Islet of Langerhans (tissue), 1 donor: ENCODE measurements around the gene PRKRA.
"Not testable (repeated sequence)": the region's sequence is repeated elsewhere in the genome, so short reads cannot be mapped to it uniquely, and the experiment has no call there.

Experiments
- FAIRE-seq: peaks from one replicate; lab custom pipeline; 2011; peaks lifted over from hg19 to GRCh38; lab: Jason Lieb, UNC

PRKRA gene

DNA sequence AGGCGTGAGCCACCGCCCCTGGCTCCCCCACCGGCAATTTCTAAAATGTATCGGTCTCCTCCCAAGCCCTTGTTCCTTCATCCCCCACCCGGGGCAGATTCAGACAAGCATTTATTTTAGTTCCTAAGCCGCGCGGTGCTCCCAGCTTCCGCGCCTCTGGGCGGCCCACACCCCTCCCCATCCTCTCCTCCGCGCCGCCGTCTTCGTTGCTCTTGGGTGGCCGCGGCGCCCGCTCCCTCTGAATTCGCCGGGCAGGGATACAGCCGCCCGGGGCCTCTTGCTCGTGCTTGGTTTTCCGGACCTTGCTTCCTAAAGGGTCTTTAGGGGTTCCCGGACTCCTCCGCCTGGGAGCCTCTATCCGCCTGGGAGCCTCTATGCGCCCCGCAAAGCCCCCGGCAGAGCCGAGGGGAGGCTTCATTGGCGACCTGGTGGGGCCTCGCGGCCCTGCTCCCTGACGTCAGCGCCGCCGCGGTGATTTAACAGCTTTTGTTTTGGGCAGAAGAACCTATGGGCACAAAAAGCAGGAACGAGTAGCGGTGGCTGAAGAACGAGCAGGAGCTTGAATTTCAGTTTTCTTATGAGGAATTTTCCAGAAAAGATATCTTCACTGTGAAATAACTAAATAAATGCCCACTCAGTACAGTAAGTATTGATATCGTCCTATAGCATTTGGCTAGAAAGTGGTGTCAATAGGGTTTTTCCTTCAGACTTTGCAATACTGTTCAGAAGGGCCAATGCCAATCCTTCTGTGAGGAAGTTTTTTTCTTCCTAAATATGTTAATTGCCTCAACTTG lies 37.3 kb downstream of the PRKRA start:
- no peak for FAIRE-seq

DNA sequence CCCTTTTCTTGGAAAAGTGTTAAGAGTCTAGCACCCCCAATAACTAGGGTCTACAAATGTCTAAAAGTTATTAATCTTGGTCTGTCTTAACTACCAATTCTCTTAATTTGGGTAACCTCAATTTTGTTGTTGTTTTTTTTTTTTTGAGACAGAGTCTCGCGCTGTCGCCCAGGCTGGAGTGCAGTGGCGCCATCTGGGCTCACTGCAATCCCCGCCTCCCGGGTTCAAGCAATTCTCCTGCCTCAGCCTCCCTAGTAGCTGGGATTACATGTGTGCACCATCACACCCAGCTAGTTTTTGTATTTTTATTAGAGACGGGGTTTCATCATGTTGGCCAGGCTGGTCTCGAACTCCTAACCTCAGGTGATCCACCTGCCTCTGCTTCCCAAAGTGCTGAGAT lies 38.5 kb downstream of the PRKRA start:
- not testable (repeated sequence) for FAIRE-seq

DNA sequence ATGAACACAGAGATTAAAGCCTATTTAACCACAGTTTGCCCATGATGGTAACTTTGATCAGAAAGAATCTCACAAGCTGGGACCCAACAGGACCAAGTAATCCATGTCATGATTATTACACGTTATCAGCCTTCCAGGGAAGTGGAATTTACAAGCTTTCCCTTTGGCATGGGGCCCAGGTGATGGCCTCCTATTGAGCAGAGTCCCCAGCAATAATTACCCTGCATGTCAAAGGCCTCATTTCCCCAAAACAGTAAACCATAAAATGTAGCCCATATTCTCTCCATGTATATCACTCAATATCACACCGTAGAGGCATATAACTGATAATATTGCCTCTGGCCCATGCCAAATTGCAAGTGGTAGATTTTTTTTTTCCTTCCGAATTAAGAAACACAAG lies 38.9 kb downstream of the PRKRA start:
- FAIRE-seq = no peak

DNA sequence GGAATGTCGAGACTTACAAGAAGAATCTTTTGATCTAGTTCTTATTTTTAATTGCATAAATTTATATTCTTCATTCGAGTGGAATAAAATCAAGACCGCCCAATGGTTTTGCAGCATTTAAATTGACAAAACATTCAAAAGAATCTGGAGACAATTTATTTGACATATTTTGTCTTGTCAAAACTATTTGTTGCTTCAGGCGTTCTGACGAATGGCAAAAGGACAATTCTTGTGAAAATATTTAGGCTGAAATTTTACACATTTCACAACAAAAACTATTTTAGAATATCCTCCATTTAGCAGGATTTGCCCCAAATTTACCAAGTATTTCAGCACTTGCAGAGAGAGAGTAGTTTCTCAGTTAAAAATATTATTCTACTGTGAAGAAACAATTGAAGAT lies 41.7 kb downstream of the PRKRA start:
- FAIRE-seq = no peak

DNA sequence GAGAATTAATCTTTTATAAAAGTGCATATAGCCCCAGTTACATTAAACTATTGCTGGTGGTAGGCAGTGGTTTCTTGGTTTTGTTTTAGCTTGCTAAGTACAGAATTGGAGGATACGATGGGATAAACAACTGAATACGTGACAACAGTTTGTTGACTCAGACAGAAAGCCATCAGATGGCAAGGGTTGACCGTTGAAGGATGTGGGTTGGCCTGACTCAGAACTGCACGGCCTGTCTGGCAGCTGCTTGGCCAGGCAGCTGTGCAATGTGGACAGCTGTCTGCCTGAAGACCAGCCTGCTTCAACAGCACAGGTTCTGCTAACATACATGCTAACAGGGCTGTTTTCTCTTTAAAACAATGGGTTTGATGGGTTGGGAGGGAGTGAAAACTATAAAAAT lies 46.6 kb downstream of the PRKRA start:
- FAIRE-seq = no peak

DNA sequence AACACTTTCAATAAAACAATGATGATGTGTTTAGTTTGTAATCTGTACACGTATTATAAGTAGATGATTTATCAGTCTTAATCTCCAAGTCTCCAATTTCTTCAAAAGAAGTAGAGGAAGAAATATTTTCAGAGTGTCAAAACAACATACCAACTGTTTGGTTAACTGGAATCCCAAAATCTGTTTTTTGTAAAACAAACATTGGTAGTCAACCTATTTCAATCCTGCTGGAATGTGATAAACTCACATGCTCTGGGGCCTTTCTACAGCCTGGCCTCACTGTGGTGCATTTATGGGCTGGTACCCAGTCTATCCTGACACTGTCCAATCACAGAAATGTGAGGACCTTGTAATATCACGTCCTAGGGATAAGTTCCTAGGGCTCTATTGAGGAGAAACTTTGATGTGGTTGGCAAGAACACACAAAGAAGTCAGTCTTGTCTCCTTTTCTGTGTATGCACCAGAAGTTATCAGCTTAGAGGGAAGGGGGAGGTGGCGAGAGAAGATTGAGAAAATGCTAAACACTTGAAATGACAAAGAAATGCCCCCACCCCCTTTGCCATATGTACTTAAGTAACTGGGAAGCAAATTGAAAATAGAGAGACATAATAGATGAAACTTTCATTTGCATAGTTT lies 47.2 kb downstream of the PRKRA start:
- FAIRE-seq = no peak

DNA sequence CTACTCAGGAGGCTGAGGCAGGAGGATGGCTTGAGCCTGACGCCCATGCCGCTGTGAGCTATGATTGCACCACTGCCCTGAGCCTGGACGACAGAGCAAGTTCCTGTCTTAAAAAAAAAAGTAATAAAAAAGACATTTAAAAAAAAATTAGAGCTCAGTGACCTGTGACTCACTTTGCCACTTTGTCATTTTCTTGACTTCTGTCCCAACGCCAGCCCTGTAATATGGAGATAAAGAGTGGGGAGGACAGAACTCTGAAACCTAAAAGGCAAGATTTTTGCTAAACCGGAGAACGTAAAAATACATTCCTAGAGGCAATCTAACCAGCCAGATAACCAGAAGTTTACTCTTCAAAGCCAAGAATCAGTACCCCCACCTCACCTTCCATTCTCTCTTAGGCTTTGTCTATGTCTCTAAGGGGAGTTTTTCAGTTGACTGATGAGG lies 49.0 kb downstream of the PRKRA start:
- no peak for FAIRE-seq

DNA sequence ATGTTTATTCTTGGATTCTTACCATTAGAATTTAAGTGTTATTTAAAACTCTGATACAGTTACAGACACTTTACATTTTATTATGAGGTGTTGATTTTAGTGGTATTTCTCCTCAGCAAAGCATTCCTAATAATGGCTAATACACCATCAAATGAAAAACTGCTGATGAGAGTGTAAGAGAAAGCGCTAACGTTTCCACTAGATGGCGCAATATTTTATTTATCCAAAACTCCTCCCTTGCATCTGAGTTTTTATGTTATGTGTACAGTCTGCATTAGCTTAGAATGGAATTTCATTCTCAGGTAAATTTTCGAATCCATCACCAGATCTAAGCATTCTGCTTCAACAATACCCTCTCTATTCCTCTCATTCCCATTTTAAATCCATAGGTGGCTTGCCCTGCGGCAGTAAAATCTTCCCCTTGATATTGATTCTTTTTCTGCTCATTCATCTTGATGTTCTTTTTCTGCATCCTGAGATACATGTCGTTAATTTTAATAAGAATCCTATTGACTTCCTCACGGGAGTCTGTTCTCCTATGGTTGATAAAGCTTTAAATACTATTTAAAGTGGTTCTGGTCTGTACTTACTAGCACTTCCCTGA lies 53.9 kb downstream of the PRKRA start:
- peak; percentile 86 for FAIRE-seq

DNA sequence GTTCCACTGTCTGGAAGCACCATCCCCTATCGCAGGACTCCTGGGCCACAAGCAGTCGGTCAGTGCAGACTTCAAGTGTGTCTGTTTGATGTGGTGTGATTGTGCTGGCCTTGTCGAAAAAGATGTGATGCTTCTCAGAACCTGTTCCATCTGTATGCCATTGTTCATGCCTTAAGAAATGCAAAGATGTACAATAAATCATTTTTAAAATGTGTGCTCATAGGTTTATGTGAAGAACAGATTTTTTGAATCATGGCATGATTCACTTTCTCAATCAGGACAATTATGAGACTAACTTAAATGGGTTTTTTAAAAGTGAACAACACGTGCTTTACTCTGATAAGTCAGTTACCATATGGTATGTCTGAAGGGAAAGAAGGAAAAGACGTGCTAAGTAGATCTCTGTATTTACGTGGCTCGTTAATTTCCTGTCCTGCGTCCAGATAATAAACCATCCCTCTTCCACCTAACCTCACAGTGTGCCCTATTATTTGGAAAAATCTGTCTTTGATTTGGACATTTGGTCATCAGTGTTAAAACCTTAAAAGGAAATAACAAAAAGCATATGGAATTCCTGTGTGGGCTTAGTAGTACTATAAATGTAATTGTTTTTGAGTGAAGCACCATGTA lies 54.9 kb downstream of the PRKRA start:
- FAIRE-seq = no peak

DNA sequence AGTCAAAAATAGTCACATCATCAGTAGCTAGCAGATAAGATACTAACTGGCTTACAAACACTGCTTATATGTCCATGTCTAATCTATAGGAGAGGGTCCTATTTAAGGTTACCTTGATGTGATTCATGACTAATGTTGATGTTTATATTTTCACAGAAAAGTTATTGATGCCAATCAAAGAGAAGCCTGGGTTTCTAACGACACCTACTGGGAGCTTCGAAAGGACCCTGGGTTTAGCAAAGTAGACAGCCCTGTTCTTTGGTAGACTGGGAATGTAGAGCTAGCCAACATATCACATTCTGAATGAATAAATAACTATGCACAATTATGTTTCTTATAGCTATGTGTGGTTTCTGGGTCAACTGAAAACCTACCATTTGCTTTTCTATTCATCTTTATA lies 55.7 kb downstream of the PRKRA start:
- no peak for FAIRE-seq

DNA sequence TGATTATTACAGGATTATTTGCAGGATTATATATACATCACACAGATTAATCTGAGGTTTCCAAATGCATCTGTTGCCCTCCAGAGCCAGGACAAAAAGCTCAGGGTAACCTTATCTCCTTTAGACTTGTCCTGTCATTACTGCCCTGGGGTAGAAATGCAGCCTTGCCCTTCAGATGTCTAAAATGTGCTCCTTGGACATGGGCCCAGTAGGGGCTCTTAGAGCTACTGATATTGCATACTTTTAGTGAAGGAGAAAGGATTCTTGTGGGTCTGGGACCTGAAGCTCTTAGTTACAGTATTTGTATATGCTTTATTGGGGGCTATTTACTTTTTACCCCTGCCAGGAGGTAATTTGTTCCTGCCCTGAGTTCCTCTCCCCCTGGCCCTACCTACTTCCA lies 56.1 kb downstream of the PRKRA start:
- FAIRE-seq = no peak

DNA sequence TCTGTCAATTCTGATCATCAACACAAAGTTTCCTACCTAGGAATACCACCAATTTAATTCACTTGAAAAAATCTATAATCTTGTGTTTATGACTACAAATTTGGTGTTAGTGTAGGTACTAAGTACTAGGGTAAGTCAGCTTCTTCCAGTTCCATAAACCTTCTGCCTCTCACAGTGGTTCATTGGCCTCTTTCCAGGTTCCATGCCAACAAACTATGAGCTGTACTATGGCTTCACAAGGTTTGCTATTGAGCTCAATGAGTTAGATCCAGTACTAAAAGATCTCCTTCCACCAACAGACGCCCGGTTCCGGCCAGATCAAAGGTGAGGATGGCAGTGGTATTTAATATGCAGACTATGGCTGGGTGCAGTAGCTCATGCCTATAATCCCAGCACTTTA lies 58.8 kb downstream of the PRKRA start:
- FAIRE-seq = no peak

DNA sequence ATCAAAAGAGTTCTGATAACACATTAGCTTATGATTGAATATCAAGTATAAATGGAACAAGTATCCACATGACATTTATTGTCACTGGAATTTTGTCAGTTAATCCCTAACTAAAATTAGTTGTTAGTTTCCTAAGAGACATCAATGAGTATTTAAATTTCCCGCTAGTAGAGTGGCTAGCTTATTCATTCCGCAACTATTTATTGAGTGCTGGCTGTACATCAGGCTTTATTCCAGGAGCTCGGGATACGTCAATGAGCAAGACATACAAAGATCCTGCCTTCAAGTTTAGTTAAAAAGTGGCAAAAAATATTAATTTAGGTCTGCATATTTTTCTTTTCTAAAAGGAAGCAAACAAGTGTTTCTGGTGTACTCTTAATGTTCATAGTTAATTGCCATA lies 59.3 kb downstream of the PRKRA start:
- no peak for FAIRE-seq

DNA sequence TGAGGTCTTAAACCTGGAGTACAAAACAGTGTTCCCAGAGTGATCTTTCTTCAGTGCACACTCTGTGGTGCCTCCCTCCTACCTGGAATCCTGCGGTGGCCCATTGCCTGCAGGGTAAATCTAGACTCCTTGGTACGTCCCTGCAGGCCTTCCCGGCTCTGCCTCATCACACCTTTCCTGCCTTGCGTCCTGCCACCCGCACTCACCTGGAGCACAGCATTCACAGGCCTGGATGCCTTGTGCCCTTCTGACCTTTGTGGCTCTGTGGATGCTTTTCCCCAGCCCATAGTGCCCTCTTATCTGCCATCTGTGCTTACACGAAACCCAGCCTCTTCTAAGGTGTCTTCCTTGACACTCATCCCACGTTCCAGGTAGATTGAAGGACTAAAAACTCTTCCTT lies 62.7 kb downstream of the PRKRA start:
- FAIRE-seq = no peak

DNA sequence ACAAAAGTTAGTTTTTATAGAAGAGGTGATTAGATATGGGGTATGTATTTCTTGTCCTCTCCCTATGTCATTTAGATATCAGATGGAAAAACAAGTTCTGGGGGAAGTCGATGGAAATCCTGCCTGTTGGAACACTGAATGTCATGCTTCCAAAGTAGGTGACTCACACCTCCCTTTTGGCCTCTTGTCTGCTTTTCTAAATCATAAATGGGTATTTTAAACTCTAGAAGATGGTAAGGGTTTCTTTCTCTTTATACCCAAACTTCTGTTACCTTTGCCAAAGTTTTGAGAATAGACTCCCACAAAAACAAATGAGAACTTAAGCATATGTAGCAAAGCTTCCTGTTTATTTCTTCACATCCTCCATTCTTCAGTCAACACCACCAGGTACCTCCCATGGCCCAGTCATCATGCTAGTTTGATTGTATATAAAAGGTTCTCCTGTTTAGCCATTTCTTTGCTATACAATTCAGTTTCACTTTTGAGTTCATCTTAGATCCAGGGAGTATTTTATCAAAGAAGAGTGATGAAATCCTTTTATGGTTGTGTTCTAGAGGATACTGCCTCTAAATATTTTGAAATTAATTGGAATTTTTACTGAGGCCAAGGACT lies 63.9 kb downstream of the PRKRA start:
- FAIRE-seq = no peak

DNA sequence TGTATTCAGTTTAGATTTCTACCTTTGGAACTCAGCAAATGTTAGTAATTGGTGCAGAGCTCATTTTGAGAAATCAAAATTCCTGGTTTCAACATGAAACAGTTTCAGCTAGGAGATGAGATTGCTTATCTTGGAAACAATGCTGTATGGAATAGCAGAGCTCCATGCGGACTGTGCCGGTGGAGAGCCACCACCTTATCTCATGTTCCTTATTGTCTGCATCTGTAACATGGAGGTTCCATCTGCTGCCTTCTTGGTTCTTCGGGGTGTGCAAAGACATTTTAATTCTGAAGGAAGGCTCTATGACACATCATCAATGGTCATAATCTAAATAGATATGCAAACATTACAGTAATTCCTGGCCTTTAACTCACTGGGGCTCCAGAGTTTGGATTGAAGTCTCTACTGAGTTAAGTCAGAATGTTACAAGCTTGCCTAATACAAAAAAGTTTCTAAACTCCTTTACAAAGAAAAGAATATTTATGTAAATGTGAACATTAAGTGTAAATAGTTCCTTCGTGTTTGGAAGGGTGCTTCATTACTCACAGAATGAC lies 65.3 kb downstream of the PRKRA start:
- no peak for FAIRE-seq

DNA sequence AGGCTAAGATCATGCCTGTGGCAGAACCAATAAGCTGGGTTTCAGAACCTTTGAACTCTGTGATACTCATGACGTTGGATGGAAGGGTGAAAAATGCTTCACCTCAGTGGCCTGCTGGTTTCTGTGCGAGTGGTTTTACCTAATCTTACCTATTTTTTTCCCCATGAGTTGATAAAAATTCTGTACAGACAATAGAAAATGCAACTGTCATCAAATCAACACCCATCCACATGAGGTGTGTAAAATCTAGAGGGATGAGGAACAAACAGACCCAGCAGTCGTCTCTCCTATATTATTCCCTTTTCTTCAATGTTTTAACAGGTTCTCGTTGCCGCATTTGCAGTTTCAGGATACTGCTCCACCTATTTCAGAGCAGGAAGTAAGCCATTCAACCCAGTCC lies 67.3 kb downstream of the PRKRA start:
- FAIRE-seq = no peak
